BJ (cell line): ENCODE results near the gene TMEM176A. TPM values are rescaled to one million over a fixed set of nuclear protein-coding genes. Genes with fewer than 3 reads are reported as not detected.
"Not testable (repeated sequence)": the region's sequence is repeated elsewhere in the genome, so short reads cannot be mapped to it uniquely, and the experiment has no call there.

Experiments
- CTCF ChIA-PET: fragments of 350-600 bp; formaldehyde crosslinking; extraction: SDS; loops from one replicate; lab custom pipeline; 2021; ENCODE audit warnings: antibody characterized with exemption, inconsistent platforms; lab: Yijun Ruan, JAX
- POLR2A ChIA-PET: fragments of 300-600 bp; sonication (Branson Sonifier 250); formaldehyde crosslinking; extraction: SDS; loops from one replicate; lab custom pipeline; 2021; ENCODE audit warnings: antibody characterized with exemption; lab: Charles Lee
- DNase-seq: peaks from one replicate; pipeline ENCODE4 v3.0.0-alpha.2; 2011; ENCODE audit warnings: low read depth
- H3K27me3 ChIP-seq: 2 replicates; pipeline ENCODE4 v1.6.0; 2011; ENCODE audit warnings: low read length; ENCODE audit not compliant: control insufficient read depth, insufficient read depth
- H3K36me3 ChIP-seq: 2 replicates; pipeline ENCODE4 v1.5.1; 2011; ENCODE audit warnings: low read length; ENCODE audit not compliant: control insufficient read depth, insufficient read depth
- H3K4me3 ChIP-seq: 2 replicates; pipeline ENCODE4 v1.5.1; 2011; ENCODE audit warnings: low read depth, mild to moderate bottlenecking, control low read depth, low read length
- polyA plus RNA-seq: library from polyadenylated mRNA; depleted of rRNA; stranded (reverse); fragments of >200 nt; gene quantifications from 2 replicates; pipeline ENCODE4 v1.2.3, GENCODE V29; 2011
- TF ChIP-seq, protein P1 (sequence below): IDR thresholded peaks from 2 replicates; pipeline ENCODE4 v1.5.1; 2011; ENCODE audit warnings: low read depth, mild to moderate bottlenecking, control low read depth, inconsistent platforms, low read length, moderate library complexity; ENCODE audit not compliant: insufficient read depth

The TMEM176A gene
- polyA plus RNA-seq, 1 experiment, result not detected

DNA sequence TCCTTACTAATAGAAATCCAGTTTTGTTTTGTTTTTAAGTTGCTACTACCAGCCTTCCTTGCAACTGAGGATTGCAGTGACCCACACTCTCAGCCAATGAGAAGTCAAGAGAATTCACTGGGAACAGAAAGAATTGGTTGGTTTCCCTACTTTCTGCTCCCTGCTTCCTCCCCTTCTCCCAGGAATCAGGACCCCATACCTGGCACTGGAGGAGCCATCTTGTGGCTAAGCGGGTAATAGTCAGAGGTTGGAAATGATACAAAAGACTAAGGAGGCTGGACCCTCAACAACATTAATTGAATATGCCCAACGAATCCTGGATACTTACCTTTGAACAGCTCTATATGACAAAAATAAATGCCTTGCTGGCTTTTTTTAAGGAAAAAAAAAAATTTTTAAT lies 6.3 kb downstream of the TMEM176A start:
- CTCF ChIA-PET, result no interaction called here
- POLR2A ChIA-PET, result no interaction called here

DNA sequence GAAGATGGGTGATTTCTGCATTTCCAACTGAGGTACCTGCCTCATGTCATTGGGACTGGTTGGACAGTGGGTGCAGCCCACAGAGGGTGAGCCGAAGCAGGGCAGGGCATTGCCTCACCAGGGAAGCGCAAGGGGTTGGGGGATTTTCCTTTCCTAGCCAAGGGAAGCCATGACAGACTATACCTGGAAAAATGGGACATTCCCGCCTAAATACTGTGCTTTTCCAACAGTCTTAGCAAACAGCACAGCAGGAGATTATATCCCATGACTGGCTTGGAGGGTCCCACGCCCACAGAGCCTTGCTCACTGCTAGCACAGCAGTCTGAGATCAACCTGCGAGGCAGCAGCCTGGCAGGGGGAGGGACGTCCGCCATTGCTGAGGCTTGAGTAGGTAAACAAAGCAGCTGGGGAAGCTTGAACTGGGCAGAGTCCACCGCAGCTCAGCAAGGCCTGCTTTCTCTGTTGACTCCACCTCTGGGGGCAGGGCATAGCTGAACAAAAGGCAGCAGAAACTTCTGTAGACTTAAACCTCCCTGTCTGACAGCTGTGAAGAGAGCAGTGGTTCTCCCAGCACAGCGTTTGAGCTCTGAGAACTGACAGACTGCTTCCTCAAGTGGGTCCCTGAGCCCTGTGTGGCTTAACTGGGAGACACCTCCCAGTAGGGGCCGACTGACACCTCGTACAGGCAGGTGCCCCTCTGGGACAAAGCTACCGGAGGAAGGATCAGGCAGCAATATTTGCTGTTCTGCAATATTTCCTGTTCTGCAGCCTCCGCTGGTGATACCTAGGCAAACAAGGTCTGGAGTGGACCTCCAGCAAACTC lies 7.3 kb downstream of the TMEM176A start:
- POLR2A ChIA-PET, DNase-seq, H3K4me3 ChIP-seq, H3K36me3 ChIP-seq, H3K27me3 ChIP-seq: not testable (repeated sequence)
- CTCF ChIA-PET, result interaction anchor here (1.7 kb wide), 1 partner anchor 29 kb away, joined by 3 read pairs; no protein-coding TSS in a partner anchor

More for the DNA sequence above, 6.3 kb downstream of the TMEM176A start:
- Histone ChIP-seq H3K36me3 (no peaks in the 10 kb centered on the region), H3K27me3 (no peaks in the 10 kb centered on the region), H3K4me3 (no peak overlapping the region)
- TF ChIP-seq, protein P1, sequence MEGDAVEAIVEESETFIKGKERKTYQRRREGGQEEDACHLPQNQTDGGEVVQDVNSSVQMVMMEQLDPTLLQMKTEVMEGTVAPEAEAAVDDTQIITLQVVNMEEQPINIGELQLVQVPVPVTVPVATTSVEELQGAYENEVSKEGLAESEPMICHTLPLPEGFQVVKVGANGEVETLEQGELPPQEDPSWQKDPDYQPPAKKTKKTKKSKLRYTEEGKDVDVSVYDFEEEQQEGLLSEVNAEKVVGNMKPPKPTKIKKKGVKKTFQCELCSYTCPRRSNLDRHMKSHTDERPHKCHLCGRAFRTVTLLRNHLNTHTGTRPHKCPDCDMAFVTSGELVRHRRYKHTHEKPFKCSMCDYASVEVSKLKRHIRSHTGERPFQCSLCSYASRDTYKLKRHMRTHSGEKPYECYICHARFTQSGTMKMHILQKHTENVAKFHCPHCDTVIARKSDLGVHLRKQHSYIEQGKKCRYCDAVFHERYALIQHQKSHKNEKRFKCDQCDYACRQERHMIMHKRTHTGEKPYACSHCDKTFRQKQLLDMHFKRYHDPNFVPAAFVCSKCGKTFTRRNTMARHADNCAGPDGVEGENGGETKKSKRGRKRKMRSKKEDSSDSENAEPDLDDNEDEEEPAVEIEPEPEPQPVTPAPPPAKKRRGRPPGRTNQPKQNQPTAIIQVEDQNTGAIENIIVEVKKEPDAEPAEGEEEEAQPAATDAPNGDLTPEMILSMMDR, result no peak
- no peak for DNase-seq

DNA sequence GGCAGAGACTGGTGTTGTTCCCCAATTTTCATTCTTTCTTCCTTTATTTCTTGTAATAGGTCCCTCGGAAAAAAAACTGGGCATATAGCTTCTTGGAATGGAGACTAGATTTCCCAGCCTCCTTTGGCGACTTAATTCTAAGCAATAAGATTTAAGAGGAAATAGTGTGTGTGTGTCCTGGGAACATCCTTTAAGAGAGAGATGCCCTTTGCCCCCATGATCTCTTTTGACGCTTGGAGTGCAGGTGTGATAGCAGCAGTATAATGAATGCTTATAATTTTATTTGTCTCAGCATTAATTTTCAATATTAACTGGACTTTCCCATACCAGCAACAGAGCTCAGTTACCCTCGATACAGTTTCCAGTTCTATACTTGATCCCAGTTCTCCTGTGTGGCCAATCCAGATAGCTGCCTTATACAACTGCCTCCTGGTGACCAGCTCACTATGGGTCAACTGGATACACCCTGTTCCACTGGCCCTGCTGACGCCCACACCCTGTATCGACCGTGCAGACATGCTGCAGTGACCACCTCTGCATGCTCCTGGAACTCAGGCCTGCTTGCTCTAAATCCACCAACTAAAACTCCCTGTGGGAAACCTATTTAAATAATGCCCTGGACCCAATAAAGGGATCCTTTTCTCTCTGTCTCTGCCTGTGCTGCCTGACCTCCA lies 13.9 kb downstream of the TMEM176A start:
- CTCF ChIA-PET, result no interaction called here

DNA sequence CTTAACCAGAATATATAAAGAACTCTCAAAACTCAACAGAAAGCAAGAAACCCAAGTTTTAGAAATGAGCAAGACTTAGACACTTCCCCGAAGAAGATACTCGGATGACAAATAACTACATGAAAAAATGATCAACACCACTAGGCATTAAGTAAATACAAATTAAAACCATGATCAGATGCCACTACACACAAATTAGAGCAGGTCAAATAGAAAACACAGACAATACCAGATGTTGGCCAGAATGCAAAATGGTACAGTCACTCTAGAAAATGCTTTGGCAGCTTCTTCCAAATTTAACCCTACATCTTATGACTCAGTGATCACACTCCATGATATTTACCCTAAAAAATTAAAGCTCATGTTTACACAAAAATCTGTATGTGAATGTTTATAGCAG lies 18.4 kb downstream of the TMEM176A start:
- TF ChIP-seq, protein P1, result no peak
- POLR2A ChIA-PET, result no interaction called here
- Histone ChIP-seq H3K4me3 (no peak overlapping the region), H3K27me3 (no peaks in the 10 kb centered on the region), H3K36me3 (no peaks in the 10 kb centered on the region)
- CTCF ChIA-PET, result no interaction called here
- DNase-seq, result no peak

More for the DNA sequence above, 13.9 kb downstream of the TMEM176A start:
- POLR2A ChIA-PET, result no interaction called here
- H3K36me3 ChIP-seq, result no peaks in the 10 kb centered on the region
- TF ChIP-seq, protein P1, result no peak
- H3K4me3 ChIP-seq, result no peak overlapping the region
- no peaks in the 10 kb centered on the region for H3K27me3 ChIP-seq
- DNase-seq, result no peak

DNA sequence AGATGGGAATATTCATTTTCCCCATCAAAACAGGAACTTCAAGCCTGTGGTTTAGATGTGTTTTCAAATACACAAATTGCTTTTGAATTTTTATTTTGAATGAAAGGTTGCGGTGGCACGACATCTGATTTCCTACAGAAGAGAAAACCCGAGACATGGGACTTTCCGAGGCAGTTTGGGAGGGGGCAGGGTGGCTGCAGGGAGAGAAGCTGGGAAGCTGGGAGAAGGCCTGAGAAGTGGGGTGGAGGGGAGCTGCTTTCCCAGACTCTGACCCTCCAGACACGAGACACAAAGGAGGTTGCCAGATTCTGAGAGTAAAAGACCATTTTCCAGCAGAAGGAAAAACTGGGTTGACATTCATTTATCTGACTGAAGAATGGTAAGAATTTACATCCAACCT lies 19.6 kb downstream of the TMEM176A start:
- TF ChIP-seq, protein P1, result no peak
- no peak for DNase-seq
- Histone ChIP-seq H3K27me3 (no peaks in the 10 kb centered on the region), H3K4me3 (no peak overlapping the region), H3K36me3 (no peaks in the 10 kb centered on the region)
- ChIA-PET POLR2A (no interaction called here), CTCF (no interaction called here)
